Right atrium auricular region (tissue), 2 donors: Measurements from ENCODE around the gene GPX4. TPM values are rescaled to one million over a fixed set of nuclear protein-coding genes. Genes with fewer than 3 reads are reported as not detected.

Source experiments
- DNase-seq: peaks from one replicate; pipeline ENCODE4 v3.0.0-alpha.2; 2019; ENCODE audit warnings: low spot score
- H3K27ac ChIP-seq, 2 donors: fragments of 200-600 bp; sonication (generic); 1 replicate in 1 of 2; 2 replicates in 1 of 2; pipeline ENCODE4 v1.5.1; 2016 to 2019
- H3K27me3 ChIP-seq, 2 donors: fragments of 200-600 bp; sonication (generic); one replicate each; pipeline versions ENCODE4 v1.5.1 to v1.6.0; 2017 to 2019
- H3K36me3 ChIP-seq: fragments of 200-600 bp; sonication (generic); one replicate; pipeline ENCODE4 v1.5.1; 2016
- H3K4me1 ChIP-seq, 2 donors: fragments of 200-600 bp; sonication (generic); one replicate each; pipeline versions ENCODE4 v1.5.1 to v1.6.0; 2017 to 2019
- H3K4me3 ChIP-seq, 2 donors: fragments of 200-600 bp; sonication (generic); 1 replicate in 1 of 2; 2 replicates in 1 of 2; pipeline ENCODE4 v1.5.1; 2017 to 2019; ENCODE audit warnings: mild to moderate bottlenecking in 1 of 2, moderate library complexity in 1 of 2
- H3K9me3 ChIP-seq, 2 donors: fragments of 200-600 bp; sonication (generic); one replicate each; pipeline ENCODE4 v1.5.1; 2019
- CTCF ChIP-seq, 2 donors: fragments of 200-600 bp; sonication (generic); IDR thresholded peaks; one replicate each; pipeline ENCODE4 v1.5.1; 2019; ENCODE audit warnings: antibody characterized with exemption in 2 of 2
- total RNA-seq, 2 donors: library from RNA; depleted of rRNA; stranded (reverse); fragments of >200 nt; gene quantifications; one replicate each; pipeline ENCODE4 v1.1.0, GENCODE V29; 2016

GPX4 gene
- total RNA-seq, 2 donors from 2014 or later, result 404 to 529 TPM

GRCh38 chr19:1107661-1108261 lies 4.0 kb downstream of the GPX4 start:
- H3K36me3 ChIP-seq, result peaks cover 54% of the 10 kb centered on the region
- TF ChIP-seq CTCF (IDR thresholded peaks at IDR 0.05), result no peak
- no peak for DNase-seq
- H3K27ac ChIP-seq, result no peak overlapping the region
- no peaks in the 10 kb centered on the region for H3K27me3 ChIP-seq
- H3K4me3 ChIP-seq, result no peak overlapping the region
- H3K4me1 ChIP-seq, result peaks cover 0 to 42% of the 10 kb centered on the region in 2 donors
- no peaks in the 10 kb centered on the region for H3K9me3 ChIP-seq

DNA sequence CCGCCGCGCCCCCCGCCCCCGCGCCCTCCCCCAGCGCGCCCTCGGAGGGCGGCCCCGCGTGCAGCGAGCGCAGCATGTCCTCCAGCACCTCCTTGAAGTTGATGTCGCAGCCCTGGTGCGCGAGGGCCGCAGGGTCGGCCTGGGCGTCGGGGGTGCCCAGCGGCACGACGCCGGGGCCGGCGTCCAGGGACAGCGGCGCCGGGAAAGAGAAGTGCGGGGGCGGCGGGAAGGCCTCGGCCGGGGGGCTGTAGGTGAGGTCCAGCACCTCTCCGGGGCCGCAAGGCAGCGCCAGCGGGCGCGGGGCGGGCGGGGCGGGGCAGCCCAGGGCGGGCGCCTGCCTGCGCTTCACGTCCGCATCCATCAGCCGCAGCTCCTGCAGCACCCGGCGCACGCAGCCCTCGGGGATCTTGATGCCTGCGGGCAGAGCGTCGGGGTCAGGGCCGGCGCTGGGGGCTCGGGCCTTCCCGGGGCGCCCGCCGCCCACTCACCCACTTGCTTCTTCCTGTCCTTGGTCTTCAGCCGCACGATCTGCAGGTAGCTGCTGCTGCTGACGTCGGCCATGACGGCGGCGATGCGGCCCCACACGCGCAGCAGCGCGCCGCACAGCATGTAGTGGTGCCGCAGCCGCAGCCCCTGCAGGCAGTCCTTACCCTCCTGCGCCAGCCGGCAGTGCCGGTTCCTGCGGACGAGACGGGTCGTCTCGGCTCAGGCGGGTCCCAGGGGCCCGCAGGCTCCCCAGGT lies 4.7 kb downstream of the GPX4 start:
- TF ChIP-seq CTCF (IDR thresholded peaks at IDR 0.05), result no peak
- Histone ChIP-seq H3K4me1 (peaks cover 0 to 42% of the 10 kb centered on the region in 2 donors), H3K27ac (no peak overlapping the region), H3K9me3 (no peaks in the 10 kb centered on the region), H3K27me3 (no peaks in the 10 kb centered on the region), H3K36me3 (peaks cover 56% of the 10 kb centered on the region), H3K4me3 (no peak overlapping the region)
- no peak for DNase-seq

DNA sequence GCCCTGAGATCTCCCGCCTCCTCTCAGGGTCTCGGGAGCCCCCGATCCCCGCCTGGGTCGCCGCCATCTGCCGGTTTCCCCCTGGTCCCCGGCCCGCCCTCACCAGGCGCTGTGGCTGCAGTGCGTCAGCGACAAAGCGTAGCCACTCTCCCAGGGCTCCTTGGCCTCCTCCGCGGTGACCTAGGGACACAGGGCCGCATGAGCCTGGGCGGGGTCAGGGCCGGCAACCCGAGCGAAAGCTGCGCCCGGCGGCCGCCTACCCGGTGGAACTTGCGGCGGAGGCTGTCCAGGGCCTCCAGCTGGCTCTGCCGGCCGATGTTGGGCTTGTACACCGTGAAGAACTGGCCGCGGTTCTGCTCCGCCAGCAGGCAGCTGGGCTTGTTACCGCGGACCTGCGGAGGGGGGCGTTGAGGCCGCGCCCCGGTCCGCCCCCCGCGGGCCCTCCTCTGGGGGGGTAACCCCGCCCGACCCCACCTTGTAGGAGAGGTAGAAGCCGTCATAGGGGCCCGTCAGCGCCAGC lies 5.3 kb downstream of the GPX4 start:
- Histone ChIP-seq H3K9me3 (no peaks in the 10 kb centered on the region), H3K27ac (no peak overlapping the region), H3K4me1 (peaks cover 0 to 47% of the 10 kb centered on the region in 2 donors), H3K27me3 (no peaks in the 10 kb centered on the region), H3K4me3 (no peak overlapping the region), H3K36me3 (peaks cover 61% of the 10 kb centered on the region)
- no peak for DNase-seq
- no peak for TF ChIP-seq CTCF (IDR thresholded peaks at IDR 0.05)

DNA sequence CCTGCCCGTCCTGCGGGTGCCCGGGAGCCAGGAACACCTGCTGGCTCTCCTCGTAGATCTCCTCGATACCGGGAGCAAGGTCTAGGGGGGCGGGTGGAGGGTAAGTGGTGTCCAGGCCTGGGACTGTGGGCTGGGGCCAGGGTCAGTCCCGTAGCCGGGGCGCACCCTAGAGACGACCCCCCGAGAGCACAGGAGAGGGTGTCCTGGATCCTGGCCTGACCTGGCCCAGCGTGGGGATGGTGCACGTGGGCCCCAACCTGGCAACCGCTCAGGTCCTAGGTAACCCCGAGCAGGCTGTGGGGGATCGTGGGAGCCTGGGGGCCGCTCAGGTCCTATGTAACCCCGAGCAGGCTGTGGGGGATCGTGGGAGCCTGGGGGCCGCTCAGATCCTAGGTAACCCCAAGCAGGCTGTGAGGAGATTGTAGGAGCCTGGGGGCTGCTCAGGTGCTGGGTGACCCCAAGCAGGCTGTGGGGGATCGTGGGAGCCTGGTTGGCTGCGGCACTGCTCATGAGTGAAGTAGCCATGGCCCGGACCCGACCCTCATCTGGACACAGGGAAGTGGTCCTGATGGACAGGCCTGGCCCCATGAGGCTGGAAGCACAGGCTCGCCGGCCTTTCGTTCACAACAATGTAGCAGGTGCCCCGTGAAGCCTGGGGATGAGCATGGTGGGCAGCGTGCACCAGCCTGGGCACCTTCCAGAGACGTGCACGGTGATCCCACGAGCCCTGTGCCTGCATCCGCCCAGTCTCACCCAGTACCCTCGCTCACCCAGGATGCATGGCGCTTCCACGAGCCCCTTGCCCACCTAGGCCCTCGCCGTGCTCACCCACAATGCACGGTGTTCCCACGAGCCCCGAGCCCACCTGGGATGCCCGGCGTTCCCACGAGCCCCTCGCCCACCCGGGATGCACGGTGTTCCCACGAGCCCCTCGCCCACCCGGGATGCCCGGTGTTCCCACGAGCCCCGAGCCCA lies 6.2 kb downstream of the GPX4 start:
- Histone ChIP-seq H3K27ac (no peak overlapping the region), H3K4me1 (peaks cover 0 to 48% of the 10 kb centered on the region in 2 donors), H3K27me3 (no peaks in the 10 kb centered on the region), H3K4me3 (no peak overlapping the region), H3K36me3 (peaks cover 68% of the 10 kb centered on the region), H3K9me3 (no peaks in the 10 kb centered on the region)
- TF ChIP-seq CTCF (IDR thresholded peaks at IDR 0.05), result no peak
- DNase-seq, result no peak

GRCh38 chr19:1110809-1111640 lies 7.2 kb downstream of the GPX4 start:
- H3K27ac ChIP-seq, result peak overlapping the region in 1 of 2 donors; percentile 89

More at GRCh38 chr19:1110809-1111640, 7.2 kb downstream of the GPX4 start:
- Histone ChIP-seq H3K27me3 (no peaks in the 10 kb centered on the region), H3K4me1 (peaks cover 0 to 38% of the 10 kb centered on the region in 2 donors), H3K9me3 (no peaks in the 10 kb centered on the region), H3K4me3 (no peak overlapping the region), H3K36me3 (peaks cover 75% of the 10 kb centered on the region)
- TF ChIP-seq CTCF (IDR thresholded peaks at IDR 0.05), result no peak
- DNase-seq, result no peak
